Measurements from ENCODE around the gene STT3A. TPM values are rescaled to one million over a fixed set of nuclear protein-coding genes. Genes with fewer than 3 reads are reported as not detected.

STT3A gene
- total and polyA plus RNA-seq, 2 of the 13 experiments (the other 11 are each of a cell fraction or from before 2014, with no cell fraction given), result 229 to 319 TPM

DNA sequence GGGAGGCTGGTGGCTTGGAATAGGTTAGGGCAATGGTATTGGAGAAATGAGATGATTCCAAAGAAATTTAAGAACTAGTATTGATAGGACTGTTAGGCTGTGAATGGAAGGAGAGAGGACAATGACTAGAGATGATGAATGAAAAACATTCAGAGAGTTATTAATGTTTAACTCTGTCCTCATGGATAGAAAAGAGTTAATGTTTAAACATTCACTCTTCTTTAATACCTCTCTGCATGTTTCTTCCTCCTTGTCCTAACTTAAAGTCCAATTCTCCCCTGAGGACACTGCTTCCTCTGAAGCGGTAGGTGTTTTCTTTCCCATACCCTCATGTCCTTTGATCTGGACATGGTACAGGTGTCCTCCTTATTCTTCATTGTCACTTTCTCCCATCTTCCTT, 45.7 kb downstream of the STT3A start:
- DNase-seq (ENCODE audit: low spot score), result peak; percentile 29
- peak; percentile 89 for ATAC-seq
- Histone ChIP-seq H3K4me2 (ENCODE audit: low read depth, low read length) (peak overlapping the region; percentile 43), H3K27ac (ENCODE audit: extremely low read length, insufficient read depth, low read length) (peak overlapping the region; percentile 14), H3K9me3 (ENCODE audit: low read length) (no peaks in the 10 kb centered on the region), H3K36me3 (replicated peaks in 1 of 2; ENCODE audit: control insufficient read depth in 1 of 2, insufficient read depth in 2 of 2, low read length in 2 of 2) (peaks cover 3 to 36% of the 10 kb centered on the region in 2 experiments), H3K27me3 (ENCODE audit: control insufficient read depth in 1 of 2, insufficient read depth in 2 of 2, low read length in 2 of 2) (no peaks in the 10 kb centered on the region), H3K9ac (ENCODE audit: insufficient read depth, low read depth, low read length) (no peak overlapping the region; the same call in 1 of the 2 replicates), H3K79me2 (ENCODE audit: insufficient read depth, low read length) (no peaks in the 10 kb centered on the region), H4K20me1 (ENCODE audit: insufficient read depth, low read length) (no peaks in the 10 kb centered on the region), H3K4me1 (ENCODE audit: insufficient read depth, low read length) (peaks cover 31% of the 10 kb centered on the region), H2AFZ (ENCODE audit: low read length) (no peak overlapping the region), H3K4me3 (replicated peaks in 1 of 3; ENCODE audit: insufficient read depth in 1 of 3, low read depth in 2 of 3, low read length in 3 of 3) (no peak overlapping the region; a peak in 1 of 6 replicates)
- POLR2A ChIA-PET, result interaction anchor here (1.1 kb wide), 1 partner anchor 12 kb away, joined by 4 read pairs; no protein-coding TSS in a partner anchor
- CTCF ChIA-PET (ENCODE audit: low intra/inter-chr PET ratio, low total read pairs), result no interaction called here
- 14% methylated on average over 1 of the region's 1 CpG for WGBS (ENCODE audit: low lambda C conversion rate)
- intact Hi-C loops (cut with micrococcal nuclease; ENCODE audit: unreplicated experiment), result no loop called here
- in situ Hi-C loops (cut with HindIII; ENCODE audit: extremely low pct_ligation_motif_present, low pct_unique_long_range_greater_than_20kb), result loop anchor here (25.0 kb wide), 1 partner anchor 574 kb away; the partner anchor contains the start of genes FAM118B and RPUSD4
- BruUV-seq (replicated peaks), result no TSS peak
- FAIRE-seq, result no peak
- TF ChIP-seq, protein P1, sequence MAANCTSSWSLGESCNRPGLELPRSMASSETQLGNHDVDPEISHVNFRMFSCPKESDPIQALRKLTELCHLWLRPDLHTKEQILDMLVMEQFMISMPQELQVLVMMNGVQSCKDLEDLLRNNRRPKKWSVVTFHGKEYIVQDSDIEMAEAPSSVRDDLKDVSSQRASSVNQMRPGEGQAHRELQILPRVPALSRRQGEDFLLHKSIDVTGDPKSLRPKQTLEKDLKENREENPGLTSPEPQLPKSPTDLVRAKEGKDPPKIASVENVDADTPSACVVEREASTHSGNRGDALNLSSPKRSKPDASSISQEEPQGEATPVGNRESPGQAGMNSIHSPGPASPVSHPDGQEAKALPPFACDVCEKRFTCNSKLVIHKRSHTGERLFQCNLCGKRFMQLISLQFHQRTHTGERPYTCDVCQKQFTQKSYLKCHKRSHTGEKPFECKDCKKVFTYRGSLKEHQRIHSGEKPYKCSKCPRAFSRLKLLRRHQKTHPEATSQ (CRISPR knock-in tag; IDR thresholded peaks at IDR 0.05; ENCODE audit: borderline replicate concordance), result no peak
- TF ChIP-seq, protein P2, sequence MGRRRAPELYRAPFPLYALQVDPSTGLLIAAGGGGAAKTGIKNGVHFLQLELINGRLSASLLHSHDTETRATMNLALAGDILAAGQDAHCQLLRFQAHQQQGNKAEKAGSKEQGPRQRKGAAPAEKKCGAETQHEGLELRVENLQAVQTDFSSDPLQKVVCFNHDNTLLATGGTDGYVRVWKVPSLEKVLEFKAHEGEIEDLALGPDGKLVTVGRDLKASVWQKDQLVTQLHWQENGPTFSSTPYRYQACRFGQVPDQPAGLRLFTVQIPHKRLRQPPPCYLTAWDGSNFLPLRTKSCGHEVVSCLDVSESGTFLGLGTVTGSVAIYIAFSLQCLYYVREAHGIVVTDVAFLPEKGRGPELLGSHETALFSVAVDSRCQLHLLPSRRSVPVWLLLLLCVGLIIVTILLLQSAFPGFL (CRISPR knock-in tag; IDR thresholded peaks at IDR 0.05), result no peak
- no peak for TF ChIP-seq SYNCRIP (IDR thresholded peaks at IDR 0.05; ENCODE audit: insufficient read depth, low read depth, low read length)
- peak; percentile 89 for TF ChIP-seq HNRNPUL1 (IDR thresholded peaks at IDR 0.05; ENCODE audit: low read depth, low read length)
- TF ChIP-seq SOX13 (IDR thresholded peaks at IDR 0.05), result no peak
- peak in 1 of 2 experiments; percentile 18; a peak in 1 of 4 replicates for TF ChIP-seq SOX13 (CRISPR knock-in tag; conservative IDR thresholded peaks at IDR 0.05 in 1 of 2, IDR thresholded peaks at IDR 0.05 in 1 of 2)
- TF ChIP-seq, protein P3, sequence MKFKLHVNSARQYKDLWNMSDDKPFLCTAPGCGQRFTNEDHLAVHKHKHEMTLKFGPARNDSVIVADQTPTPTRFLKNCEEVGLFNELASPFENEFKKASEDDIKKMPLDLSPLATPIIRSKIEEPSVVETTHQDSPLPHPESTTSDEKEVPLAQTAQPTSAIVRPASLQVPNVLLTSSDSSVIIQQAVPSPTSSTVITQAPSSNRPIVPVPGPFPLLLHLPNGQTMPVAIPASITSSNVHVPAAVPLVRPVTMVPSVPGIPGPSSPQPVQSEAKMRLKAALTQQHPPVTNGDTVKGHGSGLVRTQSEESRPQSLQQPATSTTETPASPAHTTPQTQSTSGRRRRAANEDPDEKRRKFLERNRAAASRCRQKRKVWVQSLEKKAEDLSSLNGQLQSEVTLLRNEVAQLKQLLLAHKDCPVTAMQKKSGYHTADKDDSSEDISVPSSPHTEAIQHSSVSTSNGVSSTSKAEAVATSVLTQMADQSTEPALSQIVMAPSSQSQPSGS (CRISPR knock-in tag; IDR thresholded peaks at IDR 0.05), result no peak
- TF ChIP-seq, protein P4, sequence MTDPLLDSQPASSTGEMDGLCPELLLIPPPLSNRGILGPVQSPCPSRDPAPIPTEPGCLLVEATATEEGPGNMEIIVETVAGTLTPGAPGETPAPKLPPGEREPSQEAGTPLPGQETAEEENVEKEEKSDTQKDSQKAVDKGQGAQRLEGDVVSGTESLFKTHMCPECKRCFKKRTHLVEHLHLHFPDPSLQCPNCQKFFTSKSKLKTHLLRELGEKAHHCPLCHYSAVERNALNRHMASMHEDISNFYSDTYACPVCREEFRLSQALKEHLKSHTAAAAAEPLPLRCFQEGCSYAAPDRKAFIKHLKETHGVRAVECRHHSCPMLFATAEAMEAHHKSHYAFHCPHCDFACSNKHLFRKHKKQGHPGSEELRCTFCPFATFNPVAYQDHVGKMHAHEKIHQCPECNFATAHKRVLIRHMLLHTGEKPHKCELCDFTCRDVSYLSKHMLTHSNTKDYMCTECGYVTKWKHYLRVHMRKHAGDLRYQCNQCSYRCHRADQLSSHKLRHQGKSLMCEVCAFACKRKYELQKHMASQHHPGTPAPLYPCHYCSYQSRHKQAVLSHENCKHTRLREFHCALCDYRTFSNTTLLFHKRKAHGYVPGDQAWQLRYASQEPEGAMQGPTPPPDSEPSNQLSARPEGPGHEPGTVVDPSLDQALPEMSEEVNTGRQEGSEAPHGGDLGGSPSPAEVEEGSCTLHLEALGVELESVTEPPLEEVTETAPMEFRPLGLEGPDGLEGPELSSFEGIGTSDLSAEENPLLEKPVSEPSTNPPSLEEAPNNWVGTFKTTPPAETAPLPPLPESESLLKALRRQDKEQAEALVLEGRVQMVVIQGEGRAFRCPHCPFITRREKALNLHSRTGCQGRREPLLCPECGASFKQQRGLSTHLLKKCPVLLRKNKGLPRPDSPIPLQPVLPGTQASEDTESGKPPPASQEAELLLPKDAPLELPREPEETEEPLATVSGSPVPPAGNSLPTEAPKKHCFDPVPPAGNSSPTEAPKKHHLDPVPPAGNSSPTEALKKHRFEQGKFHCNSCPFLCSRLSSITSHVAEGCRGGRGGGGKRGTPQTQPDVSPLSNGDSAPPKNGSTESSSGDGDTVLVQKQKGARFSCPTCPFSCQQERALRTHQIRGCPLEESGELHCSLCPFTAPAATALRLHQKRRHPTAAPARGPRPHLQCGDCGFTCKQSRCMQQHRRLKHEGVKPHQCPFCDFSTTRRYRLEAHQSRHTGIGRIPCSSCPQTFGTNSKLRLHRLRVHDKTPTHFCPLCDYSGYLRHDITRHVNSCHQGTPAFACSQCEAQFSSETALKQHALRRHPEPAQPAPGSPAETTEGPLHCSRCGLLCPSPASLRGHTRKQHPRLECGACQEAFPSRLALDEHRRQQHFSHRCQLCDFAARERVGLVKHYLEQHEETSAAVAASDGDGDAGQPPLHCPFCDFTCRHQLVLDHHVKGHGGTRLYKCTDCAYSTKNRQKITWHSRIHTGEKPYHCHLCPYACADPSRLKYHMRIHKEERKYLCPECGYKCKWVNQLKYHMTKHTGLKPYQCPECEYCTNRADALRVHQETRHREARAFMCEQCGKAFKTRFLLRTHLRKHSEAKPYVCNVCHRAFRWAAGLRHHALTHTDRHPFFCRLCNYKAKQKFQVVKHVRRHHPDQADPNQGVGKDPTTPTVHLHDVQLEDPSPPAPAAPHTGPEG (CRISPR knock-in tag; IDR thresholded peaks at IDR 0.05), result no peak
- peak; percentile 35; the same call in 1 of the 2 replicates for TF ChIP-seq HNF4A (CRISPR knock-in tag; IDR thresholded peaks at IDR 0.05)
- TF ChIP-seq, protein P5, sequence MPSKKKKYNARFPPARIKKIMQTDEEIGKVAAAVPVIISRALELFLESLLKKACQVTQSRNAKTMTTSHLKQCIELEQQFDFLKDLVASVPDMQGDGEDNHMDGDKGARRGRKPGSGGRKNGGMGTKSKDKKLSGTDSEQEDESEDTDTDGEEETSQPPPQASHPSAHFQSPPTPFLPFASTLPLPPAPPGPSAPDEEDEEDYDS (CRISPR knock-in tag; IDR thresholded peaks at IDR 0.05), result 0 out of 2 replicates have a peak, but pooled peaks have one; percentile 19
